ENCODE data around the gene SHH. TPM values are rescaled to one million over a fixed set of nuclear protein-coding genes. Genes with fewer than 3 reads are reported as not detected.

Gene SHH
- total and polyA plus RNA-seq, 2 of the 13 experiments (the other 11 are each of a cell fraction or from before 2014, with no cell fraction given) = 1.9 to 3.4 TPM

DNA sequence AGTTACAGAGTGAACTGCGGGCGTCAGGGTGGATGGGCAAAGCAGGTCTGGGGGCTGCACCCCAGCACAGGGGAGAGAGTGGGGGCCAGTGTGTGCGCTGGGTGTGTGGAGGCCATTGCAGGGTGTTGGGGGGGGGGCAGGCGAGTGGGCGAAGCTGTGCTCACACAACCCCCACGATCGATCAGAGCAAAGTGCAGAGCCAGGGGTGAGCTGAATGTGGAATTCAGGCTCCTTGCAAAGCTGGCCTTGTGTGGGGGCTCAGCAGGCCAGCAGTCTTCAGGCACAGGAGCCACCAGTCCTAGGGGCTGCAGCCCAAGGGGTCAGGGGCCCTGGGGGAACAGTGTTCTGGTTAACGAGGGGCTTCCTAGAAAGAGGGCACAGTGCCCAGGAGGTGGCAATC lies 862 bp upstream of the SHH start (continued):
- TF ChIP-seq PTBP1 (IDR thresholded peaks at IDR 0.05; ENCODE audit: low read depth, low read length, poor library complexity, severe bottlenecking) (no peak), ARID2 (CRISPR knock-in tag; IDR thresholded peaks at IDR 0.05; ENCODE audit: borderline replicate concordance) (no peak), ZNF687 (CRISPR knock-in tag; IDR thresholded peaks at IDR 0.05) (peak; percentile 55), ISX (CRISPR knock-in tag; conservative IDR thresholded peaks at IDR 0.05) (no peak), MLLT10 (CRISPR knock-in tag; IDR thresholded peaks at IDR 0.05) (no peak), ZNF770 (CRISPR knock-in tag; IDR thresholded peaks at IDR 0.05) (no peak), ZNF678 (CRISPR knock-in tag; IDR thresholded peaks at IDR 0.05) (no peak), ZBTB44 (CRISPR knock-in tag; IDR thresholded peaks at IDR 0.05) (no peak), MTA3 (CRISPR knock-in tag; IDR thresholded peaks at IDR 0.05) (no peak), NR2F1 (CRISPR knock-in tag; IDR thresholded peaks at IDR 0.05) (no peak)
- TF ChIP-seq, protein P1, sequence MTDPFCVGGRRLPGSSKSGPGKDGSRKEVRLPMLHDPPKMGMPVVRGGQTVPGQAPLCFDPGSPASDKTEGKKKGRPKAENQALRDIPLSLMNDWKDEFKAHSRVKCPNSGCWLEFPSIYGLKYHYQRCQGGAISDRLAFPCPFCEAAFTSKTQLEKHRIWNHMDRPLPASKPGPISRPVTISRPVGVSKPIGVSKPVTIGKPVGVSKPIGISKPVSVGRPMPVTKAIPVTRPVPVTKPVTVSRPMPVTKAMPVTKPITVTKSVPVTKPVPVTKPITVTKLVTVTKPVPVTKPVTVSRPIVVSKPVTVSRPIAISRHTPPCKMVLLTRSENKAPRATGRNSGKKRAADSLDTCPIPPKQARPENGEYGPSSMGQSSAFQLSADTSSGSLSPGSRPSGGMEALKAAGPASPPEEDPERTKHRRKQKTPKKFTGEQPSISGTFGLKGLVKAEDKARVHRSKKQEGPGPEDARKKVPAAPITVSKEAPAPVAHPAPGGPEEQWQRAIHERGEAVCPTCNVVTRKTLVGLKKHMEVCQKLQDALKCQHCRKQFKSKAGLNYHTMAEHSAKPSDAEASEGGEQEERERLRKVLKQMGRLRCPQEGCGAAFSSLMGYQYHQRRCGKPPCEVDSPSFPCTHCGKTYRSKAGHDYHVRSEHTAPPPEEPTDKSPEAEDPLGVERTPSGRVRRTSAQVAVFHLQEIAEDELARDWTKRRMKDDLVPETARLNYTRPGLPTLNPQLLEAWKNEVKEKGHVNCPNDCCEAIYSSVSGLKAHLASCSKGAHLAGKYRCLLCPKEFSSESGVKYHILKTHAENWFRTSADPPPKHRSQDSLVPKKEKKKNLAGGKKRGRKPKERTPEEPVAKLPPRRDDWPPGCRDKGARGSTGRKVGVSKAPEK (CRISPR knock-in tag; IDR thresholded peaks at IDR 0.05; ENCODE audit: borderline replicate concordance) = peak; percentile 95
- TF ChIP-seq, protein P2, sequence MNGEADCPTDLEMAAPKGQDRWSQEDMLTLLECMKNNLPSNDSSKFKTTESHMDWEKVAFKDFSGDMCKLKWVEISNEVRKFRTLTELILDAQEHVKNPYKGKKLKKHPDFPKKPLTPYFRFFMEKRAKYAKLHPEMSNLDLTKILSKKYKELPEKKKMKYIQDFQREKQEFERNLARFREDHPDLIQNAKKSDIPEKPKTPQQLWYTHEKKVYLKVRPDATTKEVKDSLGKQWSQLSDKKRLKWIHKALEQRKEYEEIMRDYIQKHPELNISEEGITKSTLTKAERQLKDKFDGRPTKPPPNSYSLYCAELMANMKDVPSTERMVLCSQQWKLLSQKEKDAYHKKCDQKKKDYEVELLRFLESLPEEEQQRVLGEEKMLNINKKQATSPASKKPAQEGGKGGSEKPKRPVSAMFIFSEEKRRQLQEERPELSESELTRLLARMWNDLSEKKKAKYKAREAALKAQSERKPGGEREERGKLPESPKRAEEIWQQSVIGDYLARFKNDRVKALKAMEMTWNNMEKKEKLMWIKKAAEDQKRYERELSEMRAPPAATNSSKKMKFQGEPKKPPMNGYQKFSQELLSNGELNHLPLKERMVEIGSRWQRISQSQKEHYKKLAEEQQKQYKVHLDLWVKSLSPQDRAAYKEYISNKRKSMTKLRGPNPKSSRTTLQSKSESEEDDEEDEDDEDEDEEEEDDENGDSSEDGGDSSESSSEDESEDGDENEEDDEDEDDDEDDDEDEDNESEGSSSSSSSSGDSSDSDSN (CRISPR knock-in tag; IDR thresholded peaks at IDR 0.05) = peak; percentile 38; the same call in 1 of the 2 replicates

All from HepG2 (cell line).